Endothelial cell of umbilical vein (primary cell): Measurements from ENCODE around the gene STAT4. TPM values are rescaled to one million over a fixed set of nuclear protein-coding genes. Genes with fewer than 3 reads are reported as not detected.

Source experiments
- BruUV-seq: library from RNA; stranded (reverse); fragments of 400-500 nt; replicated peaks from 2 replicates; lab custom pipeline; 2021; lab: Mats Ljungman, UMichigan
- CTCF ChIA-PET: fragments of 300-600, 350-600 bp; sonication (Branson Sonifier 250); formaldehyde crosslinking; loops from one replicate; lab custom pipeline; 2021; ENCODE audit warnings: antibody characterized with exemption, inconsistent platforms; lab: Charles Lee
- POLR2A ChIA-PET: fragments of 300-600, 350-600 bp; sonication (Branson Sonifier 250); formaldehyde crosslinking; loops from one replicate; lab custom pipeline; 2021; ENCODE audit warnings: antibody characterized with exemption, inconsistent platforms; lab: Charles Lee
- DNase-seq: peaks from one replicate; pipeline ENCODE4 v3.0.0-alpha.2; 2011; ENCODE audit warnings: low read depth, low spot score
- FAIRE-seq: peaks from 2 replicates; lab custom pipeline; 2011; peaks lifted over from hg19 to GRCh38; lab: Jason Lieb, UNC
- H2AFZ ChIP-seq: 2 replicates; pipeline ENCODE4 v1.6.0; 2012; ENCODE audit warnings: low read depth, low read length, control low read depth, inconsistent platforms
- H3K27ac ChIP-seq: 2 replicates; pipeline ENCODE4 v1.5.1; 2011; ENCODE audit warnings: low read depth, mild to moderate bottlenecking, control low read depth, low read length, moderate library complexity; ENCODE audit not compliant: insufficient read depth
- H3K27me3 ChIP-seq, 2 experiments: 2 replicates each; pipeline versions ENCODE4 v1.6.0 to v1.6.1; 2011; ENCODE audit warnings: low read length in 2 of 2, mixed read lengths in 1 of 2; ENCODE audit not compliant: control insufficient read depth in 2 of 2, insufficient read depth in 2 of 2
- H3K36me3 ChIP-seq, 2 experiments: 2 replicates in 1 of 2; 3 replicates in 1 of 2; pipeline ENCODE4 v1.5.1; 2011; ENCODE audit warnings: low read length in 2 of 2, mild to moderate bottlenecking in 1 of 2, moderate library complexity in 1 of 2; ENCODE audit not compliant: control insufficient read depth in 2 of 2, insufficient read depth in 2 of 2; ENCODE audit errors: extremely low read depth in 1 of 2
- H3K4me1 ChIP-seq: 3 replicates; pipeline ENCODE4 v1.5.1; 2011; ENCODE audit warnings: mild to moderate bottlenecking, low read length; ENCODE audit not compliant: control insufficient read depth, insufficient read depth; ENCODE audit errors: extremely low read depth
- H3K4me2 ChIP-seq: 2 replicates; pipeline ENCODE4 v1.6.1; 2011; ENCODE audit warnings: low read length, control low read depth, mixed read lengths; ENCODE audit not compliant: insufficient read depth
- H3K4me3 ChIP-seq, 3 experiments: fragments of 200-600 bp in 1 of 3; sonication (generic), shearing (Covaris generic) in 1 of 3; replicated peaks in 1 of 3; 2 replicates each; pipeline ENCODE4 v1.5.1; 2011 to 2016; ENCODE audit warnings: control low read depth in 3 of 3, low read length in 3 of 3, mild to moderate bottlenecking in 2 of 3, inconsistent platforms in 1 of 3, low read depth in 1 of 3, moderate library complexity in 1 of 3; ENCODE audit not compliant: insufficient read depth in 1 of 3
- H3K79me2 ChIP-seq: 2 replicates; pipeline ENCODE4 v1.6.0; 2012; ENCODE audit warnings: low read length, inconsistent platforms; ENCODE audit not compliant: control insufficient read depth, insufficient read depth
- H3K9ac ChIP-seq: replicated peaks from 2 replicates; pipeline ENCODE3; 2011; ENCODE audit warnings: low read length, control low read depth; ENCODE audit not compliant: insufficient read depth; ENCODE audit errors: extremely low read depth
- H3K9me1 ChIP-seq: replicated peaks from 3 replicates; pipeline ENCODE4 v1.6.0; 2011; ENCODE audit warnings: mild to moderate bottlenecking, low read length; ENCODE audit not compliant: control insufficient read depth, insufficient read depth; ENCODE audit errors: extremely low read depth
- H3K9me3 ChIP-seq: replicated peaks from 2 replicates; pipeline ENCODE4 v1.5.1; 2012; ENCODE audit warnings: low read length, inconsistent platforms; ENCODE audit not compliant: control insufficient read depth, insufficient read depth
- H4K20me1 ChIP-seq: replicated peaks from 2 replicates; pipeline ENCODE3; 2011; ENCODE audit warnings: mild to moderate bottlenecking, low read length; ENCODE audit not compliant: control insufficient read depth, insufficient read depth; ENCODE audit errors: extremely low read depth
- CTCF ChIP-seq, 2 donors: IDR thresholded peaks; 1 replicate in 1 of 2; 2 replicates in 1 of 2; pipeline ENCODE4 v1.5.1; 2011; ENCODE audit warnings: low read length in 2 of 2, mild to moderate bottlenecking in 2 of 2, moderate library complexity in 2 of 2, control low read depth in 1 of 2, inconsistent platforms in 1 of 2, low read depth in 1 of 2; ENCODE audit not compliant: insufficient read depth in 1 of 2; ENCODE audit errors: extremely low read depth in 1 of 2
- EZH2 ChIP-seq: IDR thresholded peaks from 2 replicates; pipeline ENCODE4 v1.6.1; 2012; ENCODE audit warnings: borderline replicate concordance, low read depth, mild to moderate bottlenecking, moderate library complexity, low read length, inconsistent platforms; ENCODE audit not compliant: severe bottlenecking
- FOS ChIP-seq: IDR thresholded peaks from 2 replicates; pipeline ENCODE4 v1.6.1; 2011; ENCODE audit warnings: mild to moderate bottlenecking, low read length, moderate library complexity, borderline replicate concordance; ENCODE audit not compliant: insufficient read depth
- GATA2 ChIP-seq: IDR thresholded peaks from 2 replicates; pipeline ENCODE4 v1.7.0; 2011; ENCODE audit warnings: low read depth, mild to moderate bottlenecking, moderate library complexity, mixed read lengths, low read length; ENCODE audit not compliant: insufficient read length, insufficient read depth
- JUN ChIP-seq: IDR thresholded peaks from 2 replicates; pipeline ENCODE4 v1.6.1; 2011; ENCODE audit warnings: borderline replicate concordance, low read depth; ENCODE audit not compliant: insufficient read length, insufficient read depth
- MAX ChIP-seq: IDR thresholded peaks from 2 replicates; pipeline ENCODE4 v1.6.1; 2011; ENCODE audit not compliant: insufficient read depth, insufficient read length
- MYC ChIP-seq: IDR thresholded peaks from one replicate; pipeline ENCODE4 v1.6.1; 2011; ENCODE audit warnings: mild to moderate bottlenecking, low read depth, low read length
- POLR2A ChIP-seq: IDR thresholded peaks from 2 replicates; pipeline ENCODE4 v1.6.1; 2012; ENCODE audit warnings: low read depth, mild to moderate bottlenecking, control low read depth, low read length
- POLR2AphosphoS5 ChIP-seq: IDR thresholded peaks from 2 replicates; pipeline ENCODE4 v1.6.1; 2012; ENCODE audit warnings: low read depth, mild to moderate bottlenecking, control low read depth, low read length, moderate library complexity; ENCODE audit not compliant: insufficient read depth
- dilution Hi-C: fragments of 300-500 bp; cut with MboI; formaldehyde crosslinking; loops from one replicate; pipeline ENCODE4 v1.15.0; 2019; ENCODE audit warnings: low sequenced_read_pairs; ENCODE audit not compliant: extremely low pct_ligation_motif_present
- intact Hi-C: fragments of 100-400 bp; cut with micrococcal nuclease; formaldehyde crosslinking; loops from one replicate; pipeline ENCODE4 v1.10.0; 2022
- polyA plus RNA-seq, 4 experiments: library from polyadenylated mRNA; depleted of rRNA in 3 of 4; stranded (reverse) in 3 of 4; unstranded in 1 of 4; fragments of >200 nt; gene quantifications; 2 replicates each; pipeline versions ENCODE4 v1.2.1 to v1.2.3, GENCODE V29; 2011 to 2012; ENCODE audit warnings: missing spikeins in 1 of 4
- total RNA-seq: library from RNA; stranded (reverse); gene quantifications from 2 replicates; pipeline ENCODE4 v1.2.3, GENCODE V29; 2021

The STAT4 gene
- total and polyA plus RNA-seq, 2 donors (not counting 3 experiments of a cell fraction or from before 2014, with no cell fraction given) = 0.46 to 1.2 TPM

- dilution Hi-C loops (no loop called here), intact Hi-C loops (no loop called here)
- ChIA-PET POLR2A (no interaction called here), CTCF (no interaction called here)
- Histone ChIP-seq H3K4me1 (peaks cover 26% of the 10 kb centered on the region), H3K9me3 (no peaks in the 10 kb centered on the region), H3K4me2 (no peak overlapping the region), H3K36me3 (peaks cover 17 to 61% of the 10 kb centered on the region in 2 experiments), H3K9ac (no peak overlapping the region), H3K79me2 (no peaks in the 10 kb centered on the region), H3K9me1 (no peaks in the 10 kb centered on the region), H3K27me3 (no peaks in the 10 kb centered on the region), H3K4me3 (no peak overlapping the region), H4K20me1 (no peaks in the 10 kb centered on the region), H3K27ac (no peak overlapping the region), H2AFZ (no peak overlapping the region)
- no peak for FAIRE-seq
- no peak for TF ChIP-seq MYC
- TF ChIP-seq EZH2 = no peak
- TF ChIP-seq POLR2A = no peak
- no peak for TF ChIP-seq GATA2
- TF ChIP-seq MAX = no peak
- no peak for TF ChIP-seq JUN
- TF ChIP-seq POLR2AphosphoS5 = no peak
- no peak for TF ChIP-seq FOS
- no peak for TF ChIP-seq CTCF (IDR thresholded peaks at IDR 0.05; ENCODE audit: extremely low read depth in 1 of 2, insufficient read depth in 1 of 2, low read depth in 1 of 2, low read length in 2 of 2)
- no TSS peak for BruUV-seq
- DNase-seq = no peak
Observed at GRCh38 chr2:190986221-190986953, 164.4 kb downstream of the STAT4 start.
